Measurements from ENCODE around the gene WNT2. TPM values are rescaled to one million over a fixed set of nuclear protein-coding genes. Genes with fewer than 3 reads are reported as not detected.
"Not testable (repeated sequence)": the region's sequence is repeated elsewhere in the genome, so short reads cannot be mapped to it uniquely, and the experiment has no call there.

Gene WNT2
- total RNA-seq, 2 experiments from 2014 or later: not detected

GRCh38 chr7:117325836-117326235 lies 3.0 kb upstream of the WNT2 start:
- Mint-ChIP-seq H3K27me3 (ENCODE audit: low read depth) (peaks cover 43% of the 10 kb centered on the region), H3K4me1 (ENCODE audit: low read depth) (peaks cover 5% of the 10 kb centered on the region), H3K9me3 (peaks cover 3% of the 10 kb centered on the region), H3K27ac (no peak overlapping the region), H3K4me3 (no peak overlapping the region), H3K36me3 (ENCODE audit: low read depth) (no peaks in the 10 kb centered on the region)
- CTCF ChIA-PET: no interaction called here
- DNase-seq: no peak
- intact Hi-C loops (cut with micrococcal nuclease): no loop called here

- CTCF ChIA-PET: no interaction called here
- no peak overlapping the region for H3K27ac Mint-ChIP-seq
- intact Hi-C loops (cut with micrococcal nuclease): no loop called here
- peaks cover 48% of the 10 kb centered on the region for H3K27me3 Mint-ChIP-seq (ENCODE audit: low read depth)
- H3K4me3 Mint-ChIP-seq: no peak overlapping the region
- no peaks in the 10 kb centered on the region for H3K36me3 Mint-ChIP-seq (ENCODE audit: low read depth)
- H3K4me1 Mint-ChIP-seq (ENCODE audit: low read depth): peaks cover 5% of the 10 kb centered on the region
- no peak for DNase-seq
- peaks cover 2% of the 10 kb centered on the region for H3K9me3 Mint-ChIP-seq
Observed at GRCh38 chr7:117324960-117325359, 2.1 kb upstream of the WNT2 start.

- Mint-ChIP-seq H3K4me1 (ENCODE audit: low read depth) (peaks cover 5% of the 10 kb centered on the region), H3K27ac (no peak overlapping the region), H3K27me3 (ENCODE audit: low read depth) (peaks cover 51% of the 10 kb centered on the region), H3K4me3 (no peak overlapping the region), H3K9me3 (peaks cover 2% of the 10 kb centered on the region), H3K36me3 (ENCODE audit: low read depth) (no peaks in the 10 kb centered on the region)
- DNase-seq: no peak
- intact Hi-C loops (cut with micrococcal nuclease): no loop called here
- CTCF ChIA-PET: interaction anchor here (0.5 kb wide), 1 partner anchor 286 kb away, joined by 5 read pairs; no protein-coding TSS in a partner anchor
Observed at GRCh38 chr7:117323851-117324711, 1.2 kb upstream of the WNT2 start.

GRCh38 chr7:117323305-117323850 lies 520 bp upstream of the WNT2 start:
- CTCF ChIA-PET: interaction anchor here (0.5 kb wide), 1 partner anchor 287 kb away, joined by 5 read pairs; no protein-coding TSS in a partner anchor
- Mint-ChIP-seq H3K27me3 (ENCODE audit: low read depth) (peaks cover 49% of the 10 kb centered on the region), H3K36me3 (ENCODE audit: low read depth) (no peaks in the 10 kb centered on the region), H3K4me3 (no peak overlapping the region), H3K27ac (no peak overlapping the region), H3K9me3 (no peaks in the 10 kb centered on the region), H3K4me1 (ENCODE audit: low read depth) (peaks cover 5% of the 10 kb centered on the region)
- intact Hi-C loops (cut with micrococcal nuclease): no loop called here
- no peak for DNase-seq

- Mint-ChIP-seq H3K4me1 (ENCODE audit: low read depth) (peaks cover 5% of the 10 kb centered on the region), H3K27ac (no peak overlapping the region), H3K9me3 (no peaks in the 10 kb centered on the region), H3K36me3 (ENCODE audit: low read depth) (no peaks in the 10 kb centered on the region), H3K4me3 (no peak overlapping the region), H3K27me3 (ENCODE audit: low read depth) (peaks cover 42% of the 10 kb centered on the region)
- DNase-seq: no peak
- CTCF ChIA-PET: no interaction called here
- intact Hi-C loops (cut with micrococcal nuclease): no loop called here
Observed at GRCh38 chr7:117320523-117320922, 2.3 kb downstream of the WNT2 start.

- peaks cover 34% of the 10 kb centered on the region for H3K27me3 Mint-ChIP-seq (ENCODE audit: low read depth)
- no peak overlapping the region for H3K4me3 Mint-ChIP-seq
- CTCF ChIA-PET: interaction anchor here (0.8 kb wide), 1 partner anchor 334 kb away, joined by 3 read pairs; no protein-coding TSS in a partner anchor
- H3K36me3 Mint-ChIP-seq (ENCODE audit: low read depth): no peaks in the 10 kb centered on the region
- intact Hi-C loops (cut with micrococcal nuclease): no loop called here
- no peak for DNase-seq
- peaks cover 5% of the 10 kb centered on the region for H3K4me1 Mint-ChIP-seq (ENCODE audit: low read depth)
- no peaks in the 10 kb centered on the region for H3K9me3 Mint-ChIP-seq
- no peak overlapping the region for H3K27ac Mint-ChIP-seq
Observed at GRCh38 chr7:117319181-117319580, 3.7 kb downstream of the WNT2 start.

- H3K4me1 Mint-ChIP-seq (ENCODE audit: low read depth): no peaks in the 10 kb centered on the region
- CTCF ChIA-PET: no interaction called here
- H3K4me3 Mint-ChIP-seq: no peak overlapping the region
- intact Hi-C loops (cut with micrococcal nuclease): no loop called here
- H3K9me3 Mint-ChIP-seq: no peaks in the 10 kb centered on the region
- no peak for DNase-seq
- no peaks in the 10 kb centered on the region for H3K36me3 Mint-ChIP-seq (ENCODE audit: low read depth)
- H3K27me3 Mint-ChIP-seq (ENCODE audit: low read depth): peaks cover 3% of the 10 kb centered on the region
- no peak overlapping the region for H3K27ac Mint-ChIP-seq
Observed at GRCh38 chr7:117313582-117313981, 9.3 kb downstream of the WNT2 start.

GRCh38 chr7:117312593-117313580 lies 10.0 kb downstream of the WNT2 start:
- Mint-ChIP-seq H3K27me3 (ENCODE audit: low read depth) (peaks cover 3% of the 10 kb centered on the region), H3K9me3 (no peaks in the 10 kb centered on the region), H3K36me3 (ENCODE audit: low read depth) (no peaks in the 10 kb centered on the region), H3K4me3 (no peak overlapping the region), H3K27ac (no peak overlapping the region), H3K4me1 (ENCODE audit: low read depth) (no peaks in the 10 kb centered on the region)
- intact Hi-C loops (cut with micrococcal nuclease): no loop called here
- CTCF ChIA-PET: no interaction called here
- DNase-seq: no peak

GRCh38 chr7:117308891-117309290 lies 14.0 kb downstream of the WNT2 start:
- Mint-ChIP-seq H3K27ac (no peak overlapping the region), H3K9me3 (no peaks in the 10 kb centered on the region), H3K4me3 (no peak overlapping the region), H3K36me3 (ENCODE audit: low read depth) (no peaks in the 10 kb centered on the region), H3K27me3 (ENCODE audit: low read depth) (peaks cover 5% of the 10 kb centered on the region), H3K4me1 (ENCODE audit: low read depth) (no peaks in the 10 kb centered on the region)
- intact Hi-C loops (cut with micrococcal nuclease): no loop called here
- CTCF ChIA-PET: no interaction called here
- DNase-seq: no peak

GRCh38 chr7:117302396-117302795 lies 20.5 kb downstream of the WNT2 start:
- Mint-ChIP-seq H3K27ac (no peak overlapping the region), H3K4me1 (ENCODE audit: low read depth) (no peaks in the 10 kb centered on the region), H3K36me3 (ENCODE audit: low read depth) (no peaks in the 10 kb centered on the region), H3K27me3 (ENCODE audit: low read depth) (peaks cover 8% of the 10 kb centered on the region), H3K4me3 (no peak overlapping the region), H3K9me3 (no peaks in the 10 kb centered on the region)
- CTCF ChIA-PET: no interaction called here
- DNase-seq: no peak
- intact Hi-C loops (cut with micrococcal nuclease): no loop called here

- H3K4me1 Mint-ChIP-seq (ENCODE audit: low read depth); H3K27me3 Mint-ChIP-seq (ENCODE audit: low read depth); H3K4me3 Mint-ChIP-seq; H3K36me3 Mint-ChIP-seq (ENCODE audit: low read depth); DNase-seq; H3K27ac Mint-ChIP-seq; H3K9me3 Mint-ChIP-seq; CTCF ChIA-PET; intact Hi-C loops (cut with micrococcal nuclease): not testable (repeated sequence)
Observed at GRCh38 chr7:117300506-117300905, 22.4 kb downstream of the WNT2 start.

GRCh38 chr7:117297606-117298005 lies 25.3 kb downstream of the WNT2 start:
- Mint-ChIP-seq H3K27ac (no peak overlapping the region), H3K9me3 (no peaks in the 10 kb centered on the region), H3K36me3 (ENCODE audit: low read depth) (no peaks in the 10 kb centered on the region), H3K4me1 (ENCODE audit: low read depth) (no peaks in the 10 kb centered on the region), H3K27me3 (ENCODE audit: low read depth) (peaks cover 6% of the 10 kb centered on the region), H3K4me3 (no peak overlapping the region)
- CTCF ChIA-PET: no interaction called here
- DNase-seq: no peak
- intact Hi-C loops (cut with micrococcal nuclease): no loop called here

Measured in activated naive CD4-positive, alpha-beta T cell treated with anti-CD3 and anti-CD28 coated beads for 36 hours (primary cell).